Activated T-cell treated with anti-CD3 and anti-CD28 coated beads for 48 hours (primary cell): ENCODE data around the gene CDK19.

Experiments used
- DNase-seq: peaks from one replicate; pipeline ENCODE4 v3.0.0-alpha.2; 2020; ENCODE audit warnings: low read depth

CDK19 gene

DNA sequence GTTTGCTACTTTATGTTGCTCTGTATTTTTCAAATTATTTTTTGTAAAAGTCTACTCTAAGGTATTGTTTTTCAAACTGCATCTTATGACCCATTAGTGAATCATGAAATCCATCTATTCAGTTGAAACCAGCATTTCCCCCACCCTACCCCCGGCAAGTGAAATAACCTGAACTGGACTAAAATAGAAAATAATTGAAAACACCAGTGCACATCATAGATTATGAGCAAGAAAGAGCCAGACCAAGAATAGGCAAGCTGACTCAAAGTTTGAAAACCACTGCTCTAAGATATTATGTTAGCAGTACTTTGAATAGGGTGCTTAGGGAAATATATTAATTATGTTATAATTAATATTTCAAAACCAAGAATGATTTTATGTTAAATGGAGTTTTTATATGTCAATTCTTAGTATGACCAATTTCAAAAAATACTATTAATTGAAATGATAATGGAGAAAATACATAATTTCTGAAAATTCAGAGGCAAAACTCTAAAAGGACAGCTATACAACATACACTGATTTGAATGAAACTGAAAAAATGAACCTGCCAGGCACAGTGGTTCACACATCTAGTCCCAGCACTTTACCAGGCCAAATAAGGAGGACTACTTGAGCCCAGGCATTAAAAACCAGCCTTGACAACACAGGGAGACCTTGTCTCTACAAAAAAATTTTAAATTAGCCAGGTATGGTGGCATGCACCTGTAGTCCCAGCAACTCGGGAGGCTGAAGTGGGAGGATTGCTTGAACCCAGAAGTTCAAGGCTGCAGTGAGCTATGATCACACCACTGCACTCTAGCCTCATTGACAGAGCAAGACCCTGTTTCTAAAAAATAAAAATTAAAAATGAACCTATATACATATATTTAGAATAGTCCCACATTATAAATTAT lies 112.0 kb downstream of the CDK19 start:
- DNase-seq, result no peak

GRCh38 chr6:110699780-110700179 lies 115.5 kb downstream of the CDK19 start:
- no peak for DNase-seq

DNA sequence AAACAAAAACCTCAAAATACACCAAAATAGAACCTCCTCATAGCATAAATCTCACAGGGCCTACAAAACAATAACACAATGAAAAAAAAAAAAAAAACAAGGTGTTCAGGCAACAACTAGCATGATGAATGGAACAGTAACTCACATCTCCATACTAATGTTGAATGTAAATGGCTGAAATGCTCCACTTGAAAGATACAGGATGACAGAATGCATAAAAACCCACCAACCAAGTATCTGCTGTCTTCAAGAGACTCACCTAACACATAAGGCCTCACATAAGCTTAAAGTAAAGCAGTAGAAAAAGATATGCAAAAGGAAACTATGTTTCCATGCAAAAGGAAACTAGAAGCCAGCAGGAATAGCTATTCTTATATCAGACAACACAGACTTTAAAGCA lies 121.3 kb downstream of the CDK19 start:
- DNase-seq, result no peak

GRCh38 chr6:110693296-110693695 lies 122.0 kb downstream of the CDK19 start:
- no peak for DNase-seq

DNA sequence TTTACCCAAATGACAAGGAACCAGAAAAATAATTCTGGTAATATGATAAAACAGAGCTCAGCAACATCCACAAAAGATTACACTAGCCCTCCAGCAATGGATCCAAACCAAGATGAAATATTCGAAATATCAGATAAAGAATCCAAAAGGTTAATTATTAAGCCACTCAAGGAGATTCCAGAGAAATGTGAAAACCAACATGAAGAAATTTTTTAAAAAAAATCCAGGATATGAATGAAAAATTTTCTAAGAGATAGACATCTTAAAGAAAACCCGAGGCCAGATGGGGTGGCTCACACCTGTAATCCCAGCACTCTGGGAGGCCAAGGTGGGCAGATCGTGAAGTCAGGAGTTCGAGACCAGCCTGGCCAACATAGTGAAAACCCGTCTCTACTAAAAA lies 124.4 kb downstream of the CDK19 start:
- DNase-seq, result no peak

- DNase-seq, result no peak
Measured at GRCh38 chr6:110690106-110690654, 125.1 kb downstream of the CDK19 start.

DNA sequence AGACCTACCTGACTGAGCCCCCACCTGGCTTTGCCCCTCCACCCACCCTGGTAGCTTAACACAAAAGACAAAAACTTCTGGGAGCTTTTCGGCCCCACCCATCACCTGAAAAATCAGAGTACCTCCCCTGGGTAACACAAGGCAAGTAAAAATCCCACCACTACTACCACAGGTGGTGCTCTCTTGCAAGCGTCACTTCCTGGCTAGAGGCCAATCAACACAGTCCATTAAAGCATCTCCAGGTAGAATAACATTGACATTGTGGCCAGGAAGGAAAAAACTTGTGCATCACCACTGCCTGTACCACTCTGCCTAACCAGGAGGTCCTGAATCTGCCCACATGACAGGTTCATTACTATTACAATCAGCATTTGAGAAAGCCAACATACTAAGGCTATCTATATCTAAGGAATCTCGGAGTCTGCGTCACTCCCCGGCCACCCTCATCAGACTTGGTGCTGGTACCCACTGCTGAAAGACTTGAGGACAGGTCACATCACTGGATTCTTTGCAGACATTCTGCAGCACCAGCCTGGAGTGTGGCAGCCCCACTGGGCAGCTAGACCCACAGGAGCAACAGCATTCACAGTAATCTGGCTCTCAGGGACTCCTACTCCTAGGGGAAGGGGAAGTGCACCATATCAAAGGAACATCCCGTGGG lies 125.9 kb downstream of the CDK19 start:
- no peak for DNase-seq

DNA sequence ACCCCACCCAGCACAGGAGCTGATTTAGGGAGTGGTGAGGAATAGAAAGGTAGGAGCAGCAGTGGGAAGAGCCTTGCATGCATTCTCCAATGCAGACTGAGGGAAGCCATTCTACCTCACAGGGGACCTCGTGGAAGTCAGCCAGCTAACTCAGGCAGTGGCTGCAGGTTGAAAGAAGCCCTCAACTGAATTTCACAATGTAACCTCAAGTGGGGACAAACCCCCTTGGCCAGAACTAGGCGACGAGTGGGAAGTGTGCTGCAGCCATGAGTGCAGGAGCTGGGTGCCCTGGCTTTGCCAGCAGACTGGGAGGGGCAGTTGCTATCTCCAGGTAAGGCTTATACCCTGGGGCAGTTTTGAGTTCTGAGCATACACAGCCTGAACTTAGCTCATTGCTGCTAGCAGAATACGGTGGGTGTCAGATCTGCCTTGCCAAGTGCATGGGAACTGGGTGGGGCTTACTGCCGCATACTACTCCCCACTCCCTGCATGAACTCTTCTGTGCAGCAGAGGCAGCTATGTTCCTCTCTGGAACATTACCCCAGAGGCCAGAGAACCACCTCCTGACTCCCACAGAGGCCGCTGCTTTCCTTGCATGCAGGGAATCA lies 126.5 kb downstream of the CDK19 start:
- no peak for DNase-seq

DNA sequence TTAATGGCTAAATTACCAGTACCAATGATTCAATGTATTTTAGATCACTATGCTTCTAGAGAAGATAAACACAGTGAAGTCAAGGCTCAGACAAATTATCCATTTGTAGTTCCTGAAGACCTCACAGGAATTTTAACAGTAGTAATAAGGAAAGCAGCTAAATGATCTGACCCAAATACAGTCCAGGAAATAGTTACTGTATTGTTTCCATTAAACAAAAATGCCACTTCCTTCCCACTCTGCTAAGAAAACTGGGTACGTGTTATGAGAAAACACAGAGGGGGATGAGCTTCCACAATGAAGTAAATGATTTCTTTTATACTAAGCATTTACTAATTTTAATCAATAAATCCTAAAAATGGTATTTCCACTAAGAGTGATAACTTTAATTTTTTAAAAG lies 127.9 kb downstream of the CDK19 start:
- DNase-seq, result no peak

GRCh38 chr6:110683241-110683640 lies 132.0 kb downstream of the CDK19 start:
- DNase-seq, result no peak

- DNase-seq, result peak; percentile 6
Measured at GRCh38 chr6:110682460-110682853, 132.8 kb downstream of the CDK19 start.

DNA sequence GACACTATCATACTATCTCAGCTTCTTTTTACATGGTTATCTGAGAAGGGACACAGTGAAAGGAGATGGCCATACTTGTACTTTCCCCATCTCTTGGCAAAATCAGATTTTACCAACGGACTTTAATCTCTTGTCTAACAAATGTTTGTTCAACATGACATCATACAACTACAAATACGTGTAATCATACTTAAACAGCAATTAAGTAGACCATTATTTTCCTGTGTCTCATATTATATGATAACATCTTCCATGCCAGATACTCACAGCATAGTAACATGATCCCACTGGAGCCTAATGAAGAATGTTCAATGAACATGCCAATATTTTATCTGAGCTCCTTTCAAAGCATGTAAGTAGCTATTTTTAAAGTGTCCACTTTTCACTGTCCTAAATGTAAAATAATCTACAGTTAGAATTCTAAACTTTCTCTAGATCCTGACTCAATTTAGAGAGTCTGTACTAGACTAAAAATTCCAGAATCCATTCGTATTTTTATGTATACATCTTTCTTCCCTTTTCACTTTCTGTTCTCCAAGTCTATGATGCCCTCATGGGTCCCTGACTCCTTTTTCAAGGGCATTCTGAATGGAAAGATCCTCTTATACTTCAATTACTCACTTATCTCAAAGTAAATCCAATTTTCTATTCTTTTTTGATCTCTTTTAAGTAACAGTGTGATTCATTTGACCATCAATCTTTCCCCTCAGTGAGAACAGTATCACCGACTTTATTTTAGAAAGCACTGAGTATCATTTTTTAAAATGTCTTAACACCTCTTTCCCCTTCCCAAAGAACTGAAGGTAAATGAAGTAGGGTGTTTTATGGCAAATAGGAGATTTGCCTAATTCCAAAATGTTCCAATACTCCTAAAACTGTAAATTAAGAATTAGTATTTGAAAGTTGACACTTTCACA lies 133.5 kb downstream of the CDK19 start:
- no peak for DNase-seq

DNA sequence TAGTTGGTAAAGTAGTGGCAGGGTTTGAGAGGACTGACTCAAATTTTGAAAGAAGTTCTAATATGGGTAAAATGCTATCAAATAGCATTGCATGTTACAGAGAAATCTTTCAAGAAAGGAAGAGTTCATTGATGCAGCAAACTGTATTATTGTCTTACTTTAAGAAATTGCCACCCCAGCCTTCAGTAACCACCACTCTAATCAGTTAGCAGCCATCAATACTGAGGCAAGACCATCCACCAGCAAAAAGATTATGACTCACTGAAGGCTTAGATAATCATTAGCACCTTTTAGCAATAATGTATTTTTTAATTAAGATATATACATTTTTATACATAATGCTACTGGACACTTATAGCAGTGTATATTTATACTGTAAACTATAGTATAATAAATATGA lies 138.9 kb downstream of the CDK19 start:
- DNase-seq, result no peak

- no peak for DNase-seq
Measured at GRCh38 chr6:110674096-110674495, 141.2 kb downstream of the CDK19 start.

DNA sequence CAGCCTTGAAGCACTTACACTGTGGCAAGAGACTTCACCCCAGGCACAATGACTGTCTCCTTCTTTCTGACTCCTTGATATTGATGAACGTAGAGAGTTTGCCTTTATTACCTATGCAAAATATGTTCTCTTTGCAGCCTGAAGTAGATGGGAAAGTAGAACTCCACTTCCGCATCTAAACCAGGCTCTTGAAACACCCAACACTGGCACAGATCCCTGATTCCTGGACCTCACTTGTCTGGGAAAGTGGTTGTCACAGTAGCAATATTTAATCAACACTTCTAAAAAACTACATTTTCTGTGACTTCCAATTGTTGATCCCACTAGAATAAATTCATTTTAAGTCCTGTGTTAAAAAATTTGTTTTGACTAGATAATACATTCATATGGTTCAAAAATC lies 143.1 kb downstream of the CDK19 start:
- DNase-seq, result no peak

DNA sequence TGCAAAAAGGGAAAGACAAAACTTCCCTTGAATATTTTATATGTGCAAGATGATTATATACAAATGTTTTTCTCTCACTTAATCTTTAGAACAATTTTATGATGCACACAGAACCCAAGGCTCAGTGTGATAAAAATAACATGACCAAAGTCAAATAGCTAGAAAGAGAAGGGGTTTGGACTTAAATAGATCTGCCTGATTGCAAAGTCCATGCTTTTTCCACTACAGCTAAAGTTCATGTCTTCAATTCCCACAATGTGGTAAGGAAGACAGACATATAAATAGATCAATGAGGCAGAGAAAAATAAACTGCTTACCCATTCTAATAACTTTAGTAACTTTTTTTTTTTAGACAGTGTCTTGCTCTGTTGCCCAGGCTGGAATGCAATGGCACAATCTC lies 143.8 kb downstream of the CDK19 start:
- no peak for DNase-seq

GRCh38 chr6:110665600-110665999 lies 149.7 kb downstream of the CDK19 start:
- DNase-seq, result no peak

DNA sequence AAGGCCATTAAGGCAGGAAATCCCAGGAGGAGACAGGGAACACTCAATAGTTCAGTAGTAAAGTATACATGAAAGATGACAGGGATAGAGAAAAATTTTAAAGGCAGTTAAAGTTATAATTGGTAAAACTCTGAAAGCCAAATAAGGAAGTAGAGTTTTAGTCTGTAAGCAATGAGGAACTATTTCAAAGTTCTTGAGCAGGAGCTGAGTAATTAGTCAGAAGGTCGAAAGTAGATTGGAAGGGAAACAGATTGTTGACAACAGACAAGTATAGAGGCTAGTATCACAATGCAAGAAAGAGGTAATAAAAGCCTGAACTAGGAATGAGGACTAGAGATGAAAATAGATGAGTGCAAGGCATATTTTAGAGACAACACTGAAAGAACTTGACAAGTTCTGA lies 150.3 kb downstream of the CDK19 start:
- DNase-seq, result no peak

- DNase-seq, result no peak
Measured at GRCh38 chr6:110662490-110663211, 152.6 kb downstream of the CDK19 start.

DNA sequence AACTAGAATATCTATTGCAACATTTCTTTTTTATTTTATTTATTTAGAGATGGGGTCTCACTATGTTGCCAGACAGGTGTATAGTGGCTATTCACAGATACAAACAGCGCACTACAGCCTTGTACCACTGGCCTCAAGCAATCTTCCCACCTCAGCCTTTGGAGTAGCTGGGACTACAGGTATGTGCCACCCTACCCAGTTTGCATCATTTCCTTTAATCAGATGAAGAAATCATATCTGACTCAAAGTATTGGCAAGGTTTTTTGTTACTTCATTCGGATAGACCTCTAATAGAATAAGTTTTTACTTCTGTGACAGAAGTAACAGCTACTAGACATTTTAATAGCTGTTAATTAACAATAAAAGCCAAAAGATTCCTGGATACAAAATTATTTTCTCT lies 153.9 kb downstream of the CDK19 start:
- no peak for DNase-seq

DNA sequence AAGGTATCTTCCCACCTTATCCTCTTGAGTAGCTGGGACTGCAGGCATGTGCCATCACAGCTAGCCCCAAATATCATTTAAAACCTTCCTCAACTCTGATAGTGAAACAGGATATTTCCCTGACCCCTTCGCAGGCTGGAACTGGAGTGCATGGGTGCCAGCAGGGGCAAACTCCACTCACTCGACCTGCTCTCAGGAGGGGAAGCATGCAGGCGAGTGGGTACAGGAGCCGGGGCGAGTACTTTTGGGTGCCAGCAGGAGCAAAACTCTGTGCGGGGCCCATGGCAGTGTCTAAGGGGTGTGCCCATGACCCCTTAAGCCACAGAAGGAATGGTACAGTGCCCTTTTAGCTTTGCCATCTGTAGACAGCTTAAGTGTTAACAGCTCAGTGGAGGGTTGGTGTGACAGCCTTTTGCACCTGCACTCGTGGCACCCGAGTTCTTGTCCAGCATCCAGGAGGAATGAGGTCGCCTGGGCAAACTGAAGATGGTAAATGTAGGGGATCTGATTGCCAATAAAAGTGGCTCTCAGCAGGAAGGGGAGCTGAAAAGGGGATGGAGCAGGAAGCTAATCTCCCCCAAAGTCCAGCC lies 155.1 kb downstream of the CDK19 start:
- no peak for DNase-seq
